HuH-7 (cell line): ENCODE data around the gene PRAMEF2.
"Not testable (repeated sequence)": the region's sequence is repeated elsewhere in the genome, so short reads cannot be mapped to it uniquely, and the experiment has no call there.

Experiments used
- DNase-seq: peaks from one replicate; pipeline ENCODE4 v3.0.0; 2011; ENCODE audit warnings: low spot score

The PRAMEF2 gene, protein sequence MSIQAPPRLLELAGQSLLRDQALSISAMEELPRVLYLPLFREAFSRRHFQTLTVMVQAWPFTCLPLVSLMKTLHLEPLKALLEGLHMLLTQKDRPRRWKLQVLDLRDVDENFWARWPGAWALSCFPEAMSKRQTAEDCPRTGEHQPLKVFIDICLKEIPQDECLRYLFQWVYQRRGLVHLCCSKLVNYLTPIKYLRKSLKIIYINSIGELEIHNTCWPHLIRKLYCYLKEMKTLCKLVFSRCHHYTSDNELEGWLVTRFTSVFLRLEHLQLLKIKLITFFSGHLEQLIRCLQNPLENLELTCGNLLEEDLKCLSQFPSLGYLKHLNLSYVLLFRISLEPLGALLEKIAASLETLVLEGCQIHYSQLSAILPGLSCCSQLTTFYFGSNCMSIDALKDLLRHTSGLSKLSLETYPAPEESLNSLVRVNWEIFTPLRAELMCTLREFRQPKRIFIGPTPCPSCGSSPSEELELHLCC

DNA sequence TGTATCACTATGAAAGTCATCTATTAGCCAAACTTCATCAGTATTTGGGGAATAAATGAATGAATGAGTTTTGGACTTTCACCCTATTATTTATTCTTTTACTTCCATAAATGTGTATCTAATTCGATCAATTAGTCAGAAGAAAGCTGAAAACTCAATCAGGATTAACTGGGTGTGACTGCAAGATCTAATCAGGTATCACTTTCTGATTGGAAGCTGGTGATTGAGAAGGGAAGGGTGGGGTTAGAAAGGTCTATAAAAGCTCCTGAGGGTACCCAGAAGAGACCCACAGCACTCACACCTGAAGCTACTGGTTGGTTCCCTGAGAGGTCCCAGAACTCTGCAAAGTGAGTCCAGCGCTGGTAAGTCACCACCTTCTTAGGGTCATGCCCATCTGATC is at the start of gene PRAMEF2:
Gene PRAMEF2 (plus strand): TSS at position 301 of the 400 bp plus-strand sequence. CDS start 1,924 bp downstream, outside the sequence.
- not testable (repeated sequence) for DNase-seq

DNA sequence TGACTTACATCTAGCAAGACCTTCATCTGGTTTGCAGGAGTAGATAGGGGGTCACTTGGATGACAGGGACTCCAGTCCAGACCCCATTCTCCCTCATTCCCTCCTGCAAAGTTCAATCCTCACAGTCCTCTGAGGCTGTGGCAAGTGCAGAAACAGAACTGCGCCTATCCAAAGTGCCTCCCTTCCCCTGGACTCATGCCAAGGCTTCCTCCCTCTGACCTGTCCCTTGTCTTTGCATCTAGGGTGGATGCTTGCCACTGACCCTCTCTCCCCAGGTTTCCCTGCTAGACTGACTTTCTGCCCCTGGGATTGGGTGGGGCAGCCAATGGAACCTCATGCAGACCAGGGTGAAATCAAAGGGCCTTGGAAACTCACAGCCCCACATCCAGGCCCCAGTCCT is 47.0 kb upstream of the PRAMEF2 start:
- DNase-seq: no peak

DNA sequence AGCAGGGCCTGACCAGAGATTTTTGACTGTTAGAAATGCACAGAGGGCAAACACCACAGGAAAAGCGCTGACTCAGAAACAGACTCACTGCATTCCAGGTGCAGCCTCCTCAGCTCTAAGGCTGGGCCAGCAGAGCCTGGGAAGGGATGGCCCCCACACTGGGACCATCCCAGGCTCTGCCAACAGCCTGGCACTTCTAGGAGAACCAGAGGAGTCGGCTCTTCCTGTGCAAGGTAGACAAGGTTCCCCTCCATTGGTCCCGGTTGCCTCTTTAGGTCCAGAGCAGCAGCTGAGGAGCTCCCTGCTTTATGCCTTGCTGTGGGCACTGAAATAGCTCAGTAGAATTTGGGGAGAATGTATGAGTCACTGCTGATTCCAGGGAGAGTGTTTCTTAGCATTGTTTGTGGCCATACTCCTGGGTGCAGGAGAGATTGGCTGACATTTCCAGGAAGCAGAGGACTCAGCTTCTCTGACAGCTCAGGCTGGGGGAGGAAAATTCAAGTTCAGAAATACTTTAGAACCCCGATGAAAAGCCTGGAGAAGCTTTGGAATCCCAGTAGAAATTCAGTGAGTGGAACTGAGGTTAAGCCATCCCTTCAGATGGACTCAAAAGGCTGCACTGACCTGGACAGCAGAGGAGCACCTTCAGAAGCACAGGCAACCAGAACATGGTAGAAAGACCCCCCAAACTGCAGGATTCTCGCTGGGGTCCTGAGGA is 46.0 kb upstream of the PRAMEF2 start:
- DNase-seq: no peak

DNA sequence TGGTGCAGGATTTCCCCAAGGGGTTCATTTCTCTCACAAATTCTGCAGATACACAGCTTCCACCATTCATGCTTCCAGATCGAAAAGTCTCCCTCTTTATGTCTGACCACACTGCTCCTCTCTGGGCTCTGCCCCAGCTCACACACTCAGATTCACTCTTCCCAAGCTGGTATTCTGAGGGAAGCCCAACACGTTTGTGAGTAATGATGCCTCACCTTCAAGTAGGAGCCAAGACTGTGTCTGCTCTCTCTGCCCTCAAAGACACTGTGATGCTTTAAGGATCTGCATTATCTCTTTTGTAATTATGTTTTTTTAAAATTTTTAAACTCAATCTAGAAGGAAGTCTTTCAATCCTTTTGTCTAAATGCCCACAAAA is 45.5 kb upstream of the PRAMEF2 start:
- DNase-seq: no peak

DNA sequence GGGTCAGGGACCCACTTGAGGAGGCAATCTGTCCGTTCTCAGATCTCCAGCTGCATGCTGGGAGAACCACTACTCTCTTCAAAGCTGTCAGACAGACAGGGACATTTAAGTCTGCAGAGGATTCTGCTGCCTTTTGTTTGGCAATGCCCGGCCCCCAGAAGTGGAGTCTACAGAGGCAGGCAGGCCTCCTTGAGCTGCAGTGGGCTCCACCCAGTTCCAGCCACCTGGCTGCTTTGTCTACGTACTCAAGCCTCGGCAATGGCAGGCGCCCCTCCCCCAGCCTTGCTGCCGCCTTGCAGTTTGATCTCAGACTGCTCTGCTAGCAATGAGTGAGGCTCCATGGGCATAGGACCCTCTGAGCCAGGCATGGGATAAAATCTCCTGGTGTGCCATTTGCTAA is 37.8 kb upstream of the PRAMEF2 start:
- DNase-seq: not testable (repeated sequence)

DNA sequence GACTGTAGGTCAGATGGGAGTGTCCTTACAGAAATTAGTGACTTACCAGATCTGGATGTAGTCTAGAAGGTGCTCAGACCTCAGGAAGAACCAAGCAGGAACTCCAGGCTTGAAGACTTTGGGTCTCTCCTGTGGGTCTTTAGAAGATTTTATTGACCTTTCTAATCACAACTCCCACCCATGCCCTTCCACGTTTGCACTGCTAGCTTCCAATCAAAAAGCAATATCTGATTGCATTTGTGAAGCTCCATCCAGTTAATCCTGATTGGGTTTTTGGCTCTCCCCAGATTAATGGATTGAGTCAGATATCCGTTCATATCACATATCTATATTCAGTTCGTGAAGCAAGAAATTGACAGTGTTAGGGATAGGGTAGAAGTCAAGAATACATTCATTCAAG is 25.6 kb upstream of the PRAMEF2 start, which contains the start of gene PRAMEF11:
Gene PRAMEF11 (minus strand): TSS at position 101 of the 400 bp plus-strand sequence. CDS start 2,621 bp downstream, outside the sequence.
- DNase-seq: not testable (repeated sequence)

DNA sequence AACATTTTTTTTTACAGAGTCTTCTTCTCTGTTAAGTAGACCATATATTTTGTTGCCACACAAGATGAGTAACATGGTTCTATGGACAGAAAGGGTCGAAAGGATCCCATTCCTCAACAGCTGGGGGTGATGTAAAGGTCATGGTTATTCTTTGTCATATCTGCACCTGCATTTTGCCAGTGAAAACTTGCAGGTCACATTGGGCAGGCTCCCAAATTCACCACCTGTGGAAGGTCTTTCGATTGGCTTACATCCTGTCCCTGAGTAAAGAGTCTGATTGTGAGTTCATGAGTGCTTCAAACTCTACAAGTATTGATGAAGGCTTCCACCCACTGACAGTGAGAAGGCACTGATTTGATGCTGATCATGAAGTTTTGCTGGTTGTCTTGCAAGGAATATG is 23.6 kb upstream of the PRAMEF2 start:
- DNase-seq: not testable (repeated sequence)

DNA sequence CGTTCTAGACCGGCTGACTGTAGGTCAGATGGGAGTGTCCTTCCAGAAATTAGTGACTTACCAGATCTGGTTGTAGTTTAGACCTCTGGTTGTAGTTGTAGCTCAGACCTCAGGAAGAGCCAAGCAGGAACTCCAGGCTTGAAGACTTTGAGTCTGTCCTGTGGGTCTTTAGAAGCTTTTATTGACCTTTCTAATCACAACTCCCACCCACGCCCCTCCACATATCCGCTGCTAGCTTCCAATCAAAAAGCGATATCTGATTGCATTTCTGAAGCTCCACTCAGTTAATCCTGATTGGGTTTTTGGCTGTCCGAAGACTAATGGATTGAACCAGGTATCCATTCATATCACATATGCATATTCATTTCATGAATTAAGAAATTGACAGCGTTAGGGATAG is 8.3 kb upstream of the PRAMEF2 start, which contains the start of gene HNRNPCL1:
Gene HNRNPCL1 (minus strand): TSS at position 101 of the 400 bp plus-strand sequence. CDS start 431 bp downstream, outside the sequence.
- DNase-seq: not testable (repeated sequence)

DNA sequence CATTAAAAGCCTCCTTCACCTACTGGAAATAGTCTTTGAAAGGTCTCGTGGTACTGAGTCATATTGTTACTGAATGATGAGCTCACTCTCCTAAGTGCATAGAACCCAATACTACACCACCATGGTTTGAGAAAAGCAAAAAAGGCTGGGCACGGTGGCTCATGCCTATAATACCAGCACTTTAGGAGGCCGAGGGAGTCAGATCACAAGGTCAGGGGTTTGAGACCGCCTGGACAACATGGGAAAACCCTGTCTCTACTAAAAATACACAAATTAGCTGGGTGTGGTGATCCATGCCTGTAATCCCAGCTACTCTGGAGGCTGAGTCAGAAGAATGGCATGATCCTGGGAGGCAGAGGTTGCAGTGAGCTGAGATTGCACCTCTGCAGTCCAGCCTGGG is 5.1 kb upstream of the PRAMEF2 start:
- DNase-seq: no peak

DNA sequence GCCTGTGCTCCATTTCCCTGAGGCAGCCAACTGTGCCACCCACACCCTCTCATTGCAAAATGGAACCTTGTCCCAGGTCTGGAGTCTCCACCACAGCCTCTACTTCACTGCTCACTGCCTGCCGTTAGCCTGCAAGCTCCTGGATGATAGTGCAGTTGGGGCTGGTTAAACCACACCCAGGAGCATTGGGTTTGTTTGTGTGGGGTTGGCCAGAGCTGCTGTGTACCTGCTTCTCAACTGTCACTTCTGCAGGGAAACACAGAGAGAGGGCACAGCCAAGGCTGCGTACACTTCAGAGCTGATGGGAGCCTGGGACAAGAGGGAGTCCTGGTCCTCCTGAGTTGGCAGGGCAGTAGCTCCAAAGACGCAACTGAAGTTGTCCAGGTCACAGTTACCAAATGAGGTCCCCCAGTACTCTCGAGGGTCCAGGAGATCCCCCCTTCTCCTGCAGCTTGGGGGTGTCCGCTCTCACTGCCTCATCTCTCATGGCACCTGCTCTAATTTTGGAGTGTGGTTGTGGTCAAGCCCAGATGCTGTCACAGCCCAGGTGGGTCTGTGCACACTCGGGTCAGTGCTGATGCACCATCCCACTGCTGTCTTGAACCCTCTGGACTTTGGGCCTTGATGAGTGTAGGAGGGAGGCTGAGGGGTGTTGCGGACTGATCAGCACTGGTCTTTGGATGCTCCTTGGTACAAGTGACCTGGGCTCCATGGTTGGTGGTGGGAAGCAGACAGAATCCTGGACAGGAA is 6.4 kb downstream of the PRAMEF2 start:
- not testable (repeated sequence) for DNase-seq

DNA sequence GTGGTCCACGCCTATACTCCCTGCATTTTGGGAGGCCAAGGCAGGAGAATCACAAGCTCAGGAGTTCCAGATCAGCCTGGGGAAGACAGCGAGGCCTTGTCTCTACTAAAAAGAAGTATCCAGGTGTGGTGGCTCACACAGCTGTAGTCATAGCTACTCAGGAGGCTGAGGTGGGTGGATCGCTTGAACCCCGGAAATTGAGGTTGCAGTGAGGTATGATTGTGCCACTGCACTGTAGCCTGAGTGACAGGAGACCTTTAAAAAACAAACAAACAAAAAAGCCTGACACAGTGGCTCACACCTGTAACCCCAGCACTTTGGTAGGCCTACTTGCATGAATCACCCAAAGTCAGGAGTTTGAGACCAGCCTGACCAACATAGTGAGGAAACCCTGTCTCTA is 21.6 kb downstream of the PRAMEF2 start:
- DNase-seq: not testable (repeated sequence)

DNA sequence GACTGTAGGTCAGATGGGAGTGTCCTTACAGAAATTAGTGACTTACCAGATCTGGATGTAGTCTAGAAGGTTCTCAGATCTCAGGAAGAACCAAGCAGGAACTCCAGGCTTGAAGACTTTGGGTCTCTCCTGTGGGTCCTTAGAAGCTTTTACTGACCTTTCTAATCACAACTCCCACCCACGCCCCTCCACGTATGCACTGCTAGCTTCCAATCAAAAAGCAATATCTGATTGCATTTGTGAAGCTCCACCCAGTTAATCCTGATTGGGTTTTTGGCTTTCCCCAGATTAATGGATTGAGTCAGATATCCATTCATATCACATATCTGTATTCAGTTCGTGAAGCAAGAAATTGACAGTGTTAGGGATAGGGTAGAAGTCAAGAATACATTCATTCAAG is 29.2 kb downstream of the PRAMEF2 start, which contains the start of gene PRAMEF4:
Gene PRAMEF4 (minus strand): TSS at position 101 of the 400 bp plus-strand sequence. CDS start 2,807 bp downstream, outside the sequence.
- not testable (repeated sequence) for DNase-seq

DNA sequence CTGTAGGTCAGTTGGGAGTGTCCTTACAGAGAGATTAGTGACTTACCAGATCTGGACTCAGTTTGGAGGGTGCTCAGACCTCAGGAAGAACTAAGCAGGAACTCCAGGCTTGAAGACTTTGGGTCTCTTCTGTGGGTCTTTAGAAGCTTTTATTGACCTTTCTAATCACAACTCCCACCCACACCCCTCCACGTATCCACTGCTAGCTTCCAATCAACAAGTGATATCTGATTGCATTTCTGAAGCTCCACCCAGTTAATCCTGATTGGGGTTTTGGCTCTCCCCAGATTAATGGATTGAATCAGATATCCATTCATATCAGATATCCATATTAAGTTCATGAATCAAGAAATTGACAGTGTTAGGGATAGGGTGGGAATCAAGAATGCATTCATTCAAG is 41.3 kb downstream of the PRAMEF2 start, which contains the start of gene PRAMEF10:
Gene PRAMEF10 (minus strand): TSS at position 101 of the 400 bp plus-strand sequence. CDS start 2,423 bp downstream, outside the sequence.
- not testable (repeated sequence) for DNase-seq

DNA sequence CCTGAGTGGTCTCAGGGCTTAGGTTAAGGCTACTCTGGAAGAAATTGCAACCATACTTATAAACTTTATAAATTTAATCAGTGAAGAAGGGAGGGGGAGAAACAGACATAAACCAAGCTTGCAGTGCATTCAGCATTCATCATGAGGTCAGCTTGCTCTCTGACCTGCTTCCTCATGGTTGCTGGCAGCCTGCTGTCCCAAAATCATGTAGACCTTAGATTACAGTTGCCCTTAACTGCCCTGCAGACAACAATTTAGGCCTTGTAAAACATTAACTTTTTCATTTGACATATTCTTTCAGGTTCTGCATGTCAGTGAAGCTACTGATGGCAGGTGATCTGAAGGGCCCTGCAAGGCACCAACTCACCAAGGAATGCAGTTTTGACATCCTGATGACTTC is 42.3 kb downstream of the PRAMEF2 start:
- DNase-seq: not testable (repeated sequence)

DNA sequence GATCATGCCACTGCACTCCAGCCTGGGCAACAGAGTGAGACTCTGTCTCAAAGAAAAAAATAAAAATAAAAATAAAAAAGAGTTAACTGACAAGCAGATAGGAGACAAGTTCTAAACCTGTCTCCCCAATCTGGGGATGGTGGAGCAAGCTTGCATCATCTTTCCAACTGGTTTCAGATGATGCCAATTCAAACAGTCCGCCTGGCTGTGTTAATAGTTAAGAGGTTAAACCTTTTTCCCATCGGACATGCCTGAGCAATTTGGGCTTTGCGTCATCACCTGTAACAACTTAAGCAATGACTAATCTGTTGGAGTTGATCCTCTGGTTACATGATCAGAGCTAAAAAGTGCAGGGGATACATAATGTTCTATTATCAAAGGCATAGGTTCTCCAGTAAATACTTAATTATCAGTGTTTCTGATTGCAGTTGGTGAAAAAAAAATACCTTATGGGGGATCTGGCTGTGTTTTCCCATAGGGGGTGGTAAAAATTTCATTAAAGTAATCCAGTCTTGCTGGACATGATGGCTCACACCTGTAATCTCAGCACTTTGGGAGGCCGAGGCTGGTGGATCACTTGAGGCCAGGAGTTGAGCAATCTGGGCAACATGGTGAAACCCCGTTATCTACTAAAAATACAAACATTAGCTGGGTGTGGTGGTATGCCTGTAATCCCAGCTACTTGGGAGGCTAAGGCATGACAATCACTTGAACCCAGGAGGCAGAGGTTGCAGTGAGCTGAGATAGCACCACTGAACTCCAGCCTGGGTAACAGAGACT is 47.1 kb downstream of the PRAMEF2 start:
- DNase-seq: not testable (repeated sequence)
